MCF 10A (cell line): ENCODE data around the gene SCN9A. TPM values are rescaled to one million over a fixed set of nuclear protein-coding genes. Genes with fewer than 3 reads are reported as not detected.

Experiments
- BruUV-seq: library from RNA; stranded (reverse); fragments of 400-500 nt; replicated peaks from 2 replicates; lab custom pipeline; 2021; lab: Mats Ljungman, UMichigan
- CTCF ChIA-PET: fragments of 300-600 bp; sonication (Branson Sonifier 250); formaldehyde crosslinking; extraction: SDS; loops from one replicate; lab custom pipeline; 2021; ENCODE audit warnings: antibody characterized with exemption, inconsistent platforms; lab: Yijun Ruan, JAX
- POLR2A ChIA-PET: fragments of 300-600, 350-650 bp; sonication (Branson Sonifier 250); formaldehyde crosslinking; extraction: SDS; loops from one replicate; lab custom pipeline; 2020; ENCODE audit warnings: antibody characterized with exemption, inconsistent platforms; lab: Yijun Ruan, JAX
- DNase-seq: peaks from one replicate; pipeline ENCODE4 v3.0.0-alpha.2; 2018; ENCODE audit not compliant: unreplicated experiment
- H3K27ac Mint-ChIP-seq: one replicate; pipeline ENCODE4 v1.8.0; 2022; ENCODE audit warnings: mild to moderate bottlenecking, low read depth, mixed read lengths; ENCODE audit not compliant: unreplicated experiment
- H3K27me3 Mint-ChIP-seq: one replicate; pipeline ENCODE4 v1.8.0; 2022; ENCODE audit warnings: mixed read lengths; ENCODE audit not compliant: insufficient read depth, unreplicated experiment
- H3K36me3 Mint-ChIP-seq: one replicate; pipeline ENCODE4 v1.8.0; 2022; ENCODE audit warnings: mild to moderate bottlenecking, moderate library complexity, mixed read lengths; ENCODE audit not compliant: insufficient read depth, unreplicated experiment
- H3K4me1 Mint-ChIP-seq: one replicate; pipeline ENCODE4 v1.8.0; 2022; ENCODE audit warnings: mixed read lengths; ENCODE audit not compliant: insufficient read depth, unreplicated experiment
- H3K4me3 Mint-ChIP-seq: one replicate; pipeline ENCODE4 v1.8.0; 2022; ENCODE audit warnings: mild to moderate bottlenecking, moderate library complexity, mixed read lengths; ENCODE audit not compliant: unreplicated experiment
- H3K9me3 Mint-ChIP-seq: one replicate; pipeline ENCODE4 v1.8.0; 2022; ENCODE audit warnings: mixed read lengths; ENCODE audit not compliant: unreplicated experiment
- intact Hi-C: fragments of 100-400 bp; cut with micrococcal nuclease; formaldehyde crosslinking; loops from 2 replicates; pipeline ENCODE4 v1.14.1; 2022
- total RNA-seq: library from RNA; stranded (reverse); gene quantifications from 2 replicates; pipeline ENCODE4 v1.2.3, GENCODE V29; 2022
- TF ChIP-seq, protein P1 (sequence below): fragments of 200-600 bp; IDR thresholded peaks from one replicate; pipeline ENCODE4 v1.8.0; 2022; ENCODE audit warnings: antibody characterized with exemption, mild to moderate bottlenecking; ENCODE audit not compliant: unreplicated experiment

SCN9A gene
- total RNA-seq, 1 experiment from 2014 or later: 1.3 TPM

DNA sequence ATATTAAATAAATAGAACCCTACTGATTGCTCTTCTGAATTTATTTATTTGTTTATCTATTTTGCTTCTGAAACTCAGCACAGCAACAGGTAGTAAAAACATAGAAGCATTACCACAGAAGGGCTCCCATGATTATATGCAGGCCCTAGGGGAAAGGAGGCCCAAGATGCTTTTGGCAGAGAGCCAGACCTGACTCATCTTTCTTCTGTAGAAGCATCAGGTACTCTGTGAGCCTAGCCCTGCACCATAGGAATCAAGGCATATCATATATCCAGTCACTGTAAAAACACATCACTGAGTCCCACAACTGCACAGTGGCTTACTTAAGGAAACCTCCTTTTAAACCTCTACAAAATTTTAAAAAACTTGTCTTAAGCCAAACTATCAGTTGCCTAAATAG is 1.8 kb downstream of the SCN9A start:
- no peak overlapping the region for H3K4me3 Mint-ChIP-seq

DNA sequence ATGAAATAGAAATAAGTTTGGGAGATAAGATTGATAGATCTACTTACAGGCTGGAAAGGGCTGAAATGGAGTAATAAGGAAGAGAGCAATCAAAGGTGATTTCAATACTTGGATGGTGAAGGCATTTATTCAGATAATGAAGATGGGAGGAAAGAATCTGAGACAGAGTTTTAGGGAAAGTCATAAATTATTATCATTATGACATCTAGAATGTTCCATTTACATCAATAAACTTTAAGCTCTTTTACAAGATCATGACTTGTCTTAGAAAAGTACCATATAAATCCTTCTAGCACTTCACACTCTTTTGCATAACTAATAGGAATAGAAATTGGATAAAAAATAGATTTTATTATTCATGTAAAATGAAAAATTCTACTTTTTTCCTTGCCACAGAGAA is 2.2 kb downstream of the SCN9A start:
- no peaks in the 10 kb centered on the region for H3K9me3 Mint-ChIP-seq
- peaks cover 39% of the 10 kb centered on the region for H3K27me3 Mint-ChIP-seq
- no peak for DNase-seq
- H3K27ac Mint-ChIP-seq: no peak overlapping the region
- TF ChIP-seq, protein P1, sequence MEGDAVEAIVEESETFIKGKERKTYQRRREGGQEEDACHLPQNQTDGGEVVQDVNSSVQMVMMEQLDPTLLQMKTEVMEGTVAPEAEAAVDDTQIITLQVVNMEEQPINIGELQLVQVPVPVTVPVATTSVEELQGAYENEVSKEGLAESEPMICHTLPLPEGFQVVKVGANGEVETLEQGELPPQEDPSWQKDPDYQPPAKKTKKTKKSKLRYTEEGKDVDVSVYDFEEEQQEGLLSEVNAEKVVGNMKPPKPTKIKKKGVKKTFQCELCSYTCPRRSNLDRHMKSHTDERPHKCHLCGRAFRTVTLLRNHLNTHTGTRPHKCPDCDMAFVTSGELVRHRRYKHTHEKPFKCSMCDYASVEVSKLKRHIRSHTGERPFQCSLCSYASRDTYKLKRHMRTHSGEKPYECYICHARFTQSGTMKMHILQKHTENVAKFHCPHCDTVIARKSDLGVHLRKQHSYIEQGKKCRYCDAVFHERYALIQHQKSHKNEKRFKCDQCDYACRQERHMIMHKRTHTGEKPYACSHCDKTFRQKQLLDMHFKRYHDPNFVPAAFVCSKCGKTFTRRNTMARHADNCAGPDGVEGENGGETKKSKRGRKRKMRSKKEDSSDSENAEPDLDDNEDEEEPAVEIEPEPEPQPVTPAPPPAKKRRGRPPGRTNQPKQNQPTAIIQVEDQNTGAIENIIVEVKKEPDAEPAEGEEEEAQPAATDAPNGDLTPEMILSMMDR: no peak
- H3K4me3 Mint-ChIP-seq: no peak overlapping the region
- H3K4me1 Mint-ChIP-seq: peaks cover 6% of the 10 kb centered on the region
- intact Hi-C loops: no loop called here
- no TSS peak for BruUV-seq
- ChIA-PET CTCF (no interaction called here), POLR2A (no interaction called here)
- no peaks in the 10 kb centered on the region for H3K36me3 Mint-ChIP-seq

More for the DNA sequence above, 1.8 kb downstream of the SCN9A start:
- H3K4me1 Mint-ChIP-seq: peaks cover 6% of the 10 kb centered on the region
- no TSS peak for BruUV-seq
- H3K27ac Mint-ChIP-seq: no peak overlapping the region
- H3K36me3 Mint-ChIP-seq: no peaks in the 10 kb centered on the region
- ChIA-PET POLR2A (no interaction called here), CTCF (interaction anchor here (0.8 to 2.6 kb wide), 4 partner anchors 16 to 47 kb away, joined by 3 to 11 read pairs (median 4); no protein-coding TSS in a partner anchor)
- intact Hi-C loops: no loop called here
- H3K27me3 Mint-ChIP-seq: peaks cover 43% of the 10 kb centered on the region
- DNase-seq: peak; percentile 89
- no peaks in the 10 kb centered on the region for H3K9me3 Mint-ChIP-seq
- TF ChIP-seq, protein P1: no peak

DNA sequence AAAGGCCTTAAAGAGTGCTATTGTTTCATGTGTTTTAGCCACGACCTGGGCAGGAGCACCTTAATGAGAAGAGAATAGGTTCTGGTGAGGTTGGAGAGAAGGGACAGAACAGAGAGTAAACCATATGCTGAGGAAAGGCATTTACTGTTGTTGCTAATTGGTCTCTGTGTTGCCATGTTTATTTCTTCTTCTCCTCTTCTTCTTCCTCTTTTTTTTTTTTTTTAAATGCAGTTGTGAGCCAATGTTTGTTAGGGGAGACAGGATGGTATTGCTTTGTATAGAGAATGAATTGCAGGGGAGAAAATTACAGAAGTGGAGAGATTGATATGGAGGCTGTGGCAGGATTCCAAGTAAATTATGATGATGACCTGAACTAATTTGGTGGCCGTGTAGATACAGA is 2.6 kb downstream of the SCN9A start:
- Mint-ChIP-seq H3K9me3 (no peaks in the 10 kb centered on the region), H3K27me3 (peaks cover 35% of the 10 kb centered on the region), H3K36me3 (no peaks in the 10 kb centered on the region), H3K4me3 (no peak overlapping the region), H3K4me1 (peaks cover 6% of the 10 kb centered on the region), H3K27ac (no peak overlapping the region)
- CTCF ChIA-PET: no interaction called here
- intact Hi-C loops: no loop called here
- no TSS peak for BruUV-seq
- POLR2A ChIA-PET: no interaction called here
- TF ChIP-seq, protein P1: no peak
- no peak for DNase-seq

DNA sequence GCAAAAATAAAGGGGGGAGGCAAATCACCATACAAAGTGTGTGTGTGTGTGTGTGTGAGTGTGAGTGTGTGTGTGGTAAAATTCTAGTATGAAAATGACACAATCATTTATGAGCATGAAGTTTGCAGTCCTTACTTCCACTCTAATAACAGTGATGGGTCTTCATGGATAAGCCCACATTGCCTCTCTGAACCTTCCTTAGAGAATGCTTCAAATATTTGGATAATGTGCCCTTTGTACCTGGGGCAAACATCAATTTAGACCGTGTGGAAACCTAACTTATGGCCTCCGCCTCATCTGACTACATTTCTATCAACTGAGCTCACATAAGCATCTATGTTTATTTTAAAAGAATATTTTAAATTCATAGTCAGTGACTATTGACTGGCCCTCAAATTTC is 3.7 kb downstream of the SCN9A start:
- no peak for DNase-seq
- Mint-ChIP-seq H3K4me1 (peaks cover 6% of the 10 kb centered on the region), H3K27me3 (peaks cover 33% of the 10 kb centered on the region), H3K36me3 (no peaks in the 10 kb centered on the region), H3K27ac (no peak overlapping the region), H3K4me3 (no peak overlapping the region), H3K9me3 (no peaks in the 10 kb centered on the region)
- CTCF ChIA-PET: interaction anchor here (0.7 kb wide), 1 partner anchor 11 kb away, joined by 5 read pairs; no protein-coding TSS in a partner anchor
- POLR2A ChIA-PET: interaction anchor here (1.2 kb wide), 1 partner anchor 22 kb away, joined by 4 read pairs; no protein-coding TSS in a partner anchor
- intact Hi-C loops: no loop called here
- TF ChIP-seq, protein P1: no peak
- no TSS peak for BruUV-seq
